ENCODE data around the gene PRKACA. TPM values are rescaled to one million over a fixed set of nuclear protein-coding genes. Genes with fewer than 3 reads are reported as not detected.

PRKACA gene
- 10 to 100 TPM; 64.1 to 66.9 TPM for total RNA-seq

DNA sequence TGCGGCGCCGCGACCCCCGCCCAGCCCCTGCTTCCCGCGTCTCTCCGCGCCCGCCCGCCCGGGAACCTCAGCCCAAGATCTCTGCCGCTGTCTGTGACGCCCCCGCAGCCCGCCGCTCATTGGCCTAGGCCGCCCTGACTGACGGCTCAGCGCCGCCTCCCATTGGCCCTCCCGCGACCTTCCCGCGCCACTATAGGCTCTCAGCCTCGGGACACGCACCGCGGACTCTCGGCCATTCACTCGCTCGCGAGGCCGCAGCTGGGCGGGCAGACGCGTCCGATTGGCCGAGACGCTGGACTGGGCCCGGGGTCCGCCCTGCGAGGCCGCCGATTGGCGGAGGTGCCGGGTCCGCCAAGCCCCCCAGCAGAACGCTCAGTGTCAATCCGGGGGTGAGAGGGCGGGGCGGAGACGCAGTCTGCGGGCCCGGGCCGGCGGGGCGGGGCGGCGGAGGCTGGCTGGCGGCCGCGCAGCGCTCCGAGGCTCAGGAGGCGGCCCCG is at the start of gene PRKACA:
TSS of gene PRKACA (minus strand) at position 95 of the 497 bp plus-strand sequence. CDS start 215 bp downstream, outside the sequence.
- Mint-ChIP-seq H3K27me3 (no peaks in the 10 kb centered on the region), H3K36me3 (peaks cover 2% of the 10 kb centered on the region), H3K4me3 (peak within 1 kb of the TSS; percentile 98), H3K27ac (peak within 1 kb of the TSS; percentile 88), H3K9me3 (no peaks in the 10 kb centered on the region), H3K4me1 (peaks cover 40% of the 10 kb centered on the region)
- DNase-seq, result peak; percentile 99
- ATAC-seq (ENCODE audit: low read depth), result peak; percentile 98
- POLR2A ChIA-PET, result interaction anchor here (1.1 to 6.4 kb wide), 6 partner anchors 9 to 343 kb away, joined by 3 to 47 read pairs (median 6); partner anchors contain the start of gene ASF1B

- peaks cover 2% of the 10 kb centered on the region for H3K9me3 Mint-ChIP-seq
- POLR2A ChIA-PET, result interaction anchor here (1.2 to 2.8 kb wide), 2 partner anchors 18 to 30 kb away, joined by 4 to 14 read pairs; partner anchors contain the start of gene ASF1B
- H3K27ac Mint-ChIP-seq, result peak overlapping the region; percentile 92
- peaks cover 19% of the 10 kb centered on the region for H3K4me1 Mint-ChIP-seq
- H3K4me3 Mint-ChIP-seq, result peak overlapping the region; percentile 84
- DNase-seq, result no peak
- ATAC-seq (ENCODE audit: low read depth), result peak; percentile 33
- H3K36me3 Mint-ChIP-seq, result peaks cover 7% of the 10 kb centered on the region
- H3K27me3 Mint-ChIP-seq, result no peaks in the 10 kb centered on the region
These were observed 49.5 kb upstream of the PRKACA start for GRCh38 chr19:14166999-14167575.

DNA sequence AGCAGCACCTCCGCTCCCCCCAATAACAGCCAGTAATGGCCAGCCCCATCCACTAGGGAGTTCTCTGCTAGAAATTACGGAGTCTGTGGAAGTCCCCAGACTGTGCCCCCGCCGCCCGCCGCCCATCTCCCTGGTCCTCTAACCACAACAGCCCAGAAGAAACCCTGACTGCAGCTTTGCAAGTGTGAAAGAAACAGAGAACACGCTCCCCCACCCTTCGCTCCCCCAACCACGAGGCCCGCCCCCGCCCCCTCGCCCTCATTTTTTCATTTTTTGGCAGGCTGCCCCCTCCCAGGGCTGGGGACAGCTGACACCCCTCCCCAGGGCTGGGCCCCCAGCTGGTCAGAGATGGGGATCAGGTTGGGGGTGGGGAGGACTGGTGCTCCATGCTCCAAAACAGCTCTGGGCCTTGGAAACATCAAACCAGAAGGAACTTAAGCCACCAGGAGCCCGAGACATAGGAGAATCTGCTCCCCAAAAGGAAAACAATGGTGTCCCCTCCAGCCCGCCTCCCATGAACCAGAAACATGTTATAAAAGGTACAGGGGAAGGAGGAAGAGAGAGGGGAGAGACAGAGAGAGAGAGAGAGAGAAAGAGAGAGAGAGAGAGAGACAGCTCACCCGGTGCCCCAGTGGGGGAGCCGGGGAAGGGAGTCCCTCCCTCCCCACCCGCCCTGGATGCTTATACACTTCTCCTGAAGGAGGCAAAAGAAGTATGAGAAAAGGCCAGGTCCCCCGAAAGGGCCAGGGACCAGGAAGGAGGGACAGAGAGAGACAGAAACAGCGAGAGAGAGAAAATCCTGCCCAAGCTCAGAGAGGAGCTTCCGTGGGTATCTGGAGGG is 48.6 kb upstream of the PRKACA start:
- Mint-ChIP-seq H3K4me1 (peaks cover 19% of the 10 kb centered on the region), H3K9me3 (peaks cover 2% of the 10 kb centered on the region), H3K36me3 (peaks cover 7% of the 10 kb centered on the region), H3K4me3 (peak overlapping the region; percentile 84), H3K27ac (peak overlapping the region; percentile 92), H3K27me3 (no peaks in the 10 kb centered on the region)
- ATAC-seq (ENCODE audit: low read depth), result peak; percentile 24
- no peak for DNase-seq
- POLR2A ChIA-PET, result interaction anchor here (1.2 to 2.8 kb wide), 4 partner anchors 17 to 341 kb away, joined by 3 to 14 read pairs (median 4); partner anchors contain the start of genes ADGRE5 and ASF1B

DNA sequence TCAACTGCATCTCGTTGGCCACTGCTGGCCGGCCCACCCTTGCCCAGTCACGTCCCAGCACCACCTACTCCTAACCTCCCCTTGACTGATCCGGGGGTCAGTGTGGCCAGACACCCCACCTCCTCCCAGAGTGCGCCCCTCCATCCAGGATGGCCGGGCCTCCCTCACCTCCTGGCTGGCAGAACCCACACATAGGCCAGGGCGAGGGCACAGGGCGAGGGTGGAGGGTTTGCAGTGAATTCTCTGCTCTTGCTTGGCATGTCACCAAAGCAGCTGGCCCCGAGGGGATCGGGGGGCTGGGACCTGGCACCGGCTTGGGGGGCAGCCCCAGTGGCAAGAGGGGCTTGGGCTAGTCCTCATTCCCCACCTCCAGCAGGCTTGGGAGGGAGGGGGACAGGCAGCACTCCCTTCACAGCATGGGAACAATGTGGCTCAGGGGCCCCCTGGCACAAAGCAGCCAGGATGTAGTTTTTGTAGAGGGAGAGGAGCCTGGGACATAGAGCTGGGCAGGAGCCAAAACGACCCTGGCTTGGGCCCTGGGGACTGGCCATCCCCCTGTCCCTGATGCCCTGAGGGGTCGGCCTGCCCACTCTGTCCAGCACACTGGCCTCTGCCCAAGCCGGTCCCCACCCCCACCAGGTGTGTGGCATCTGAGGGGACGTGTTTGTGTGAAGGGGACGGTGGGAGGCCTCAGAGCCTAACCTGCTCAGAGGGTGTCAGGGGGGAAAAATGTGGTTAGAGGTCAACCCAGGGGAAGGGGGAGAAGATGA is 47.3 kb upstream of the PRKACA start:
- DNase-seq (no peak), ATAC-seq (ENCODE audit: low read depth) (no peak)
- peaks cover 2% of the 10 kb centered on the region for H3K36me3 Mint-ChIP-seq
- POLR2A ChIA-PET, result interaction anchor here (1.3 kb wide), 2 partner anchors 216 to 342 kb away, joined by 3 to 4 read pairs; partner anchors contain the start of gene ADGRE5
- H3K27me3 Mint-ChIP-seq, result no peaks in the 10 kb centered on the region
- no peak overlapping the region for H3K27ac Mint-ChIP-seq
- H3K4me3 Mint-ChIP-seq, result no peak overlapping the region
- H3K4me1 Mint-ChIP-seq, result peaks cover 19% of the 10 kb centered on the region
- H3K9me3 Mint-ChIP-seq, result no peaks in the 10 kb centered on the region

GRCh38 chr19:14164082-14164481 is 46.5 kb upstream of the PRKACA start:
- H3K27me3 Mint-ChIP-seq, result no peaks in the 10 kb centered on the region
- peaks cover 19% of the 10 kb centered on the region for H3K4me1 Mint-ChIP-seq
- no peaks in the 10 kb centered on the region for H3K9me3 Mint-ChIP-seq
- no peak overlapping the region for H3K27ac Mint-ChIP-seq
- no peaks in the 10 kb centered on the region for H3K36me3 Mint-ChIP-seq
- ATAC-seq (ENCODE audit: low read depth), result no peak
- no peak overlapping the region for H3K4me3 Mint-ChIP-seq
- POLR2A ChIA-PET, result no interaction called here
- DNase-seq, result no peak

GRCh38 chr19:14162871-14163297 is 45.3 kb upstream of the PRKACA start:
- H3K36me3 Mint-ChIP-seq, result no peaks in the 10 kb centered on the region
- POLR2A ChIA-PET, result no interaction called here
- peaks cover 16% of the 10 kb centered on the region for H3K4me1 Mint-ChIP-seq
- no peak overlapping the region for H3K27ac Mint-ChIP-seq
- ATAC-seq (ENCODE audit: low read depth), result no peak
- no peak overlapping the region for H3K4me3 Mint-ChIP-seq
- no peaks in the 10 kb centered on the region for H3K27me3 Mint-ChIP-seq
- no peaks in the 10 kb centered on the region for H3K9me3 Mint-ChIP-seq
- no peak for DNase-seq

DNA sequence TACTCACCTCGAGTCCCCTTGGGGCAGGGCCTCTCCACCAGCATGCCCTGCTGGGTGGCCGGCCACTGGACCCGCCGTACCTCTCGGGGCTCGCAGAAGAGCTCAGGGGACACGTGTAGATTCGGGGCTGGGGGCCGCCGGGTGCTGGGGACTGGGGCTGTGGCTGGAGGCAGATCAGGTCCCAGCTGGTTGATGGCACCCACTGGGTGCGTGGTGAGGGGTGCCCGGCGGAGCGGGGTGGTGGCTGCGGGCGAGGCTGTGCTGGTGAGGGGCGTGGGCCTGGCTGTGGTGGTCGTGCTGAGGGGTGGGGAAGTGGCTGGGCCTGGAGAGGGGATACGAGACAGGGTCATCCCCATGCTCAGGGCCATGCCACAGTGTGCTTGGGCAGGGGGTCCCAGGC is 43.7 kb upstream of the PRKACA start:
- no peak for DNase-seq
- Mint-ChIP-seq H3K27ac (no peak overlapping the region), H3K4me1 (peaks cover 4% of the 10 kb centered on the region), H3K9me3 (no peaks in the 10 kb centered on the region), H3K4me3 (no peak overlapping the region), H3K36me3 (no peaks in the 10 kb centered on the region), H3K27me3 (no peaks in the 10 kb centered on the region)
- no peak for ATAC-seq (ENCODE audit: low read depth)
- POLR2A ChIA-PET, result no interaction called here

GRCh38 chr19:14160017-14160703 is 42.6 kb upstream of the PRKACA start:
- no peak overlapping the region for H3K27ac Mint-ChIP-seq
- H3K27me3 Mint-ChIP-seq, result no peaks in the 10 kb centered on the region
- no peaks in the 10 kb centered on the region for H3K4me1 Mint-ChIP-seq
- POLR2A ChIA-PET, result interaction anchor here (1.2 kb wide), 2 partner anchors 10 to 24 kb away, joined by 3 read pairs; partner anchors contain the start of gene ASF1B
- no peak overlapping the region for H3K4me3 Mint-ChIP-seq
- H3K9me3 Mint-ChIP-seq, result no peaks in the 10 kb centered on the region
- no peaks in the 10 kb centered on the region for H3K36me3 Mint-ChIP-seq
- DNase-seq (no peak), ATAC-seq (ENCODE audit: low read depth) (no peak)

GRCh38 chr19:14159059-14159458 is 41.5 kb upstream of the PRKACA start:
- POLR2A ChIA-PET, result interaction anchor here (1.2 kb wide), 1 partner anchor 9 kb away, joined by 3 read pairs; no protein-coding TSS in a partner anchor
- Mint-ChIP-seq H3K27me3 (no peaks in the 10 kb centered on the region), H3K4me1 (no peaks in the 10 kb centered on the region), H3K27ac (no peak overlapping the region), H3K36me3 (no peaks in the 10 kb centered on the region), H3K4me3 (no peak overlapping the region), H3K9me3 (no peaks in the 10 kb centered on the region)
- no peak for DNase-seq
- no peak for ATAC-seq (ENCODE audit: low read depth)

DNA sequence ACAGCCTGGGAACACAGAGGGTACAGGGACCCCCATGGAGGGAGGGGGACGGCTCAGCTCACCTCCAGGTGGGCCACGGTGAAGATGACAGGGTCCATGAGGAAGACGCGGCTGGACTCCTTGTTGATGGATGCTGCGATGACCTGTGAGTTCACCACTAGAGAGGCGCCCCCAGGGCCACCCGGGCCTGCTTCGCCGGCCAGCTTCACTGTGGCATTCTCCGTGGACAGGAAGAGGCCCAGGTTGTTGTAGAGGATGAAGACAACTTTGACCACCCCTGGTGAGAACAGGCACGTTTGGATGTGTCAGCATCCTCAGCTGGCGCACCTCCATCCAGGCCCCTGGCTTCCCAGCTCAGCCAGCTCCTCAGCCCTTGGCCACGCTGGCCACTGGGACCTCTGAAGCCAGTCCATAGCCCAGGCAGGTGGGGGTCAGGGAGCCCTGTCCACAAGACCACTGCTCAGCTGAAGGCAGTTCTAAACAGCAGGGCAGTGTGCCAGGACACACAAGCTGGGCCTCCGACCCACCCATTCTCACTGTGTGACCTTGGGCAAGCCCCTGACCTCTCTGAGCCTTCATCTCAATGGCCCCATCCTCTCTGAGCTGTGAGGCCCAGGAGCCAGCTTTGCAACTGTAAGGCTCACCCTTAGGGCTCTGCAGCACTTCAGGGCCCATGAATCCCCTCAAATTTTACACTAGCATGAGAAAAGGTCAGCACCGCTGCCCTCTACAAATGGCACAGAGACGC is 40.9 kb upstream of the PRKACA start:
- Mint-ChIP-seq H3K4me3 (no peak overlapping the region), H3K36me3 (no peaks in the 10 kb centered on the region), H3K27ac (no peak overlapping the region), H3K4me1 (no peaks in the 10 kb centered on the region), H3K9me3 (no peaks in the 10 kb centered on the region), H3K27me3 (no peaks in the 10 kb centered on the region)
- no peak for DNase-seq
- POLR2A ChIA-PET, result interaction anchor here (1.2 to 1.4 kb wide), 2 partner anchors 8 to 22 kb away, joined by 3 read pairs; partner anchors contain the start of gene ASF1B
- ATAC-seq (ENCODE audit: low read depth), result no peak

- POLR2A ChIA-PET, result interaction anchor here (0.6 to 1.4 kb wide), 2 partner anchors 21 to 229 kb away, joined by 3 to 4 read pairs; partner anchors contain the start of gene ASF1B
These were observed 39.6 kb upstream of the PRKACA start for GRCh38 chr19:14156971-14157717.

More at GRCh38 chr19:14156971-14157717, 39.6 kb upstream of the PRKACA start:
- Mint-ChIP-seq H3K9me3 (no peaks in the 10 kb centered on the region), H3K27me3 (no peaks in the 10 kb centered on the region), H3K4me1 (no peaks in the 10 kb centered on the region), H3K36me3 (peaks cover 1% of the 10 kb centered on the region), H3K4me3 (no peak overlapping the region), H3K27ac (no peak overlapping the region)
- no peak for DNase-seq
- no peak for ATAC-seq (ENCODE audit: low read depth)
